Osteocyte (in vitro differentiated cells): ENCODE results near the gene PPP1CC. TPM values are rescaled to one million over a fixed set of nuclear protein-coding genes. Genes with fewer than 3 reads are reported as not detected.

Source experiments
- DNase-seq: peaks from one replicate; pipeline ENCODE4 v3.0.0; 2021; ENCODE audit warnings: mixed read lengths; ENCODE audit not compliant: unreplicated experiment; ENCODE audit errors: extremely low spot score
- H3K27ac Mint-ChIP-seq: one replicate; pipeline ENCODE4 v1.8.0; 2021; ENCODE audit warnings: mild to moderate bottlenecking, mixed read lengths; ENCODE audit not compliant: unreplicated experiment
- H3K27me3 Mint-ChIP-seq: one replicate; pipeline ENCODE4 v1.8.0; 2021; ENCODE audit warnings: mixed read lengths; ENCODE audit not compliant: unreplicated experiment
- H3K36me3 Mint-ChIP-seq: one replicate; pipeline ENCODE4 v1.8.0; 2021; ENCODE audit warnings: mixed read lengths; ENCODE audit not compliant: unreplicated experiment
- H3K4me1 Mint-ChIP-seq: one replicate; pipeline ENCODE4 v1.8.0; 2021; ENCODE audit warnings: mixed read lengths; ENCODE audit not compliant: unreplicated experiment
- H3K4me3 Mint-ChIP-seq: one replicate; pipeline ENCODE4 v1.8.0; 2021; ENCODE audit warnings: mild to moderate bottlenecking, moderate library complexity, mixed read lengths; ENCODE audit not compliant: unreplicated experiment
- H3K9me3 Mint-ChIP-seq: one replicate; pipeline ENCODE4 v1.8.0; 2021; ENCODE audit warnings: mixed read lengths; ENCODE audit not compliant: unreplicated experiment
- CTCF ChIP-seq: fragments of 200-600 bp; sonication (generic); IDR thresholded peaks from 2 replicates; pipeline ENCODE4 v1.5.0; 2021; ENCODE audit warnings: antibody characterized with exemption, mild to moderate bottlenecking, moderate library complexity
- long read RNA-seq: library from polyadenylated mRNA; unstranded; transcript quantifications from one replicate; pipeline ENCODE4 v2.0.0, GENCODE V29; 2021
- total RNA-seq: library from RNA; stranded (reverse); gene quantifications from 2 replicates; pipeline ENCODE4 v1.2.1, GENCODE V29; 2021

The PPP1CC gene
- 99.0 and 102 TPM in 2 replicates for total RNA-seq
- long read RNA-seq, transcript PPP1CC-201 (7 exons, 2,559 nt) = major isoform, 16 of 51 reads
- long read RNA-seq, partial matches to known transcripts = 9 of 51 reads
- long read RNA-seq, other reads (novel, unspliced or antisense) = 18 of 51 reads

DNA sequence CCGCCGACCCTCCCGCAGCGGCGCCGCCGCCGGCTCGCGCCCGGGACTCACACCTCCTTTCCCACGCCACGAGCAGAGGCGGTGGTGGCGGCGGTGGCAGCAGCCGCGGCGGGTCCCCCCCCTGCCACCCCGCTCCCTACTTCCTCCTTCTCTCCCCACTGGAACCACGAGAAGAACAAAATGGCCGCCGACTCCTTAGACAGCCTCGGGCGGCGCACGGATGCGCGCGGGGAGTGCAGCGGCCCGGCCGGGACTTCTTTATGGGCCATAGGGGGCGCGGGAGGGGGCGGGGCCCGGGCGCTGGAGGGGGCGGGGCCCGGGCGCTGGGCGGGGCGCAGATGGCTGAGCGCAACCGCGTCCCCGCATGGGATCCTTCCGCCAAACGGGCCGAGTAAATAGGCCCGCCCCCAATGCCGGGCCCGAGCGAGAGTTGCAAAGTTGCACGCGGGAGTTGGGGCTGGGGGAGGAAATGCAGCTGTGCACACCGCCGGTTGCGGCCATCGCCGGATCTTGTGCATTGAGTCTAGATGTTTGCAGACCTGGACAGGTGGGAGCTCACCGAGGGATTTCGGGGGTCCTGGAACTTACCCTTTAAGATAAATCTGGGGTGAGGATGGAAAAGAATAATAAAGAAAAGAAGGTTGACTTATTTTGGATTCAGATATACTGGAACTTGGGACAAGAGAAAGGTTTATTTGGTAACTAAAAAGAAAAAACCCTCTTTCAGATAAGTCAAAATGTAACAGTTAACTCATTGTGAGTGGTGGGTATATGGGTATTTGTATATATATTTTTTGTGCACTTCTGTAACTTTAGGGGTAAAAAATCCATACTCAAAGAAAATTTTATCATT lies at the start of gene PPP1CC:
Gene PPP1CC, minus strand, starts transcription at position 174 of the 853 bp plus-strand sequence. CDS start 184 bp downstream, outside the sequence.
- Mint-ChIP-seq H3K4me3 (peak within 1 kb of the TSS; percentile 98), H3K36me3 (no peaks in the 10 kb centered on the region), H3K9me3 (no peaks in the 10 kb centered on the region), H3K4me1 (peaks cover 64% of the 10 kb centered on the region), H3K27ac (peak within 1 kb of the TSS; percentile 92), H3K27me3 (no peaks in the 10 kb centered on the region)
- DNase-seq = peak; percentile 97
- TF ChIP-seq CTCF = peak; percentile 6

- no peaks in the 10 kb centered on the region for H3K9me3 Mint-ChIP-seq
- H3K36me3 Mint-ChIP-seq = no peaks in the 10 kb centered on the region
- DNase-seq = no peak
- peaks cover 1% of the 10 kb centered on the region for H3K27me3 Mint-ChIP-seq
- no peak overlapping the region for H3K27ac Mint-ChIP-seq
- TF ChIP-seq CTCF = no peak
- H3K4me3 Mint-ChIP-seq = no peak overlapping the region
- H3K4me1 Mint-ChIP-seq = peaks cover 11% of the 10 kb centered on the region
Observed at GRCh38 chr12:110791589-110791988, 48.9 kb upstream of the PPP1CC start.

GRCh38 chr12:110790301-110790700 lies 47.6 kb upstream of the PPP1CC start:
- Mint-ChIP-seq H3K36me3 (no peaks in the 10 kb centered on the region), H3K27ac (no peak overlapping the region), H3K9me3 (no peaks in the 10 kb centered on the region), H3K4me3 (no peak overlapping the region), H3K4me1 (peaks cover 9% of the 10 kb centered on the region), H3K27me3 (no peaks in the 10 kb centered on the region)
- no peak for DNase-seq
- no peak for TF ChIP-seq CTCF

- no peak for TF ChIP-seq CTCF
- Mint-ChIP-seq H3K27ac (no peak overlapping the region), H3K27me3 (peaks cover 10% of the 10 kb centered on the region)
Observed at GRCh38 chr12:110786012-110786411, 43.3 kb upstream of the PPP1CC start.

DNA sequence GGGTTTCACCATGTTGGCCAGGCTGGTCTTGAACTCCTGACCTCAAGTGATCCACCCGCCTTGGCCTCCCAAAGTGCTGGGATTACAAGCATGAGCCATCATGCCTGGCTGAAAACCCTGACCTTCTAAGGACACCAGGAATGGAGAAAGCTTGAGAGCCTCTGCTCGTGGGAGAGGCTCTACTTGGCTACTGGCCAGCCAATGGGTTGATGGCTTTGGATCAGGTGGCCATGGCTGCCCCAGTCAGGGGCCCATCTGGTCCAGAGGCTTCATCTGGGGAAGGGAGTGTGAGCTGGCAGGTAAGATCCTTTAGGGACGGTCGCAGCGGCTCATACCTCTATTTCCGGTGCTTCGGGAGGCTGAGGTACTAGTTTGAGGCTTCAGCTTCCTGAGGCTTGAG lies 42.5 kb upstream of the PPP1CC start:
- H3K36me3 Mint-ChIP-seq = no peaks in the 10 kb centered on the region
- no peaks in the 10 kb centered on the region for H3K9me3 Mint-ChIP-seq
- TF ChIP-seq CTCF = no peak
- DNase-seq = no peak
- H3K4me3 Mint-ChIP-seq = no peak overlapping the region
- H3K27me3 Mint-ChIP-seq = peaks cover 12% of the 10 kb centered on the region
- peaks cover 4% of the 10 kb centered on the region for H3K4me1 Mint-ChIP-seq
- H3K27ac Mint-ChIP-seq = no peak overlapping the region

More at GRCh38 chr12:110786012-110786411, 43.3 kb upstream of the PPP1CC start:
- DNase-seq = no peak
- peaks cover 4% of the 10 kb centered on the region for H3K4me1 Mint-ChIP-seq
- no peaks in the 10 kb centered on the region for H3K9me3 Mint-ChIP-seq
- no peak overlapping the region for H3K4me3 Mint-ChIP-seq
- H3K36me3 Mint-ChIP-seq = no peaks in the 10 kb centered on the region
